GM19467 (cell line): Measurements from ENCODE around the gene TTC28.
"Not testable (repeated sequence)": the region's sequence is repeated elsewhere in the genome, so short reads cannot be mapped to it uniquely, and the experiment has no call there.

Source experiments
- ATAC-seq: cut with Tn5 transposase; IDR thresholded peaks from one replicate; pipeline ENCODE4 v1.9.1; 2021; ENCODE audit warnings: mild to moderate bottlenecking, moderate library complexity; ENCODE audit not compliant: unreplicated experiment

TTC28 gene

GRCh38 chr22:28208787-28209186 is 470.9 kb downstream of the TTC28 start:
- no peak for ATAC-seq

- no peak for ATAC-seq
Observed at GRCh38 chr22:28208036-28208435, 471.6 kb downstream of the TTC28 start.

DNA sequence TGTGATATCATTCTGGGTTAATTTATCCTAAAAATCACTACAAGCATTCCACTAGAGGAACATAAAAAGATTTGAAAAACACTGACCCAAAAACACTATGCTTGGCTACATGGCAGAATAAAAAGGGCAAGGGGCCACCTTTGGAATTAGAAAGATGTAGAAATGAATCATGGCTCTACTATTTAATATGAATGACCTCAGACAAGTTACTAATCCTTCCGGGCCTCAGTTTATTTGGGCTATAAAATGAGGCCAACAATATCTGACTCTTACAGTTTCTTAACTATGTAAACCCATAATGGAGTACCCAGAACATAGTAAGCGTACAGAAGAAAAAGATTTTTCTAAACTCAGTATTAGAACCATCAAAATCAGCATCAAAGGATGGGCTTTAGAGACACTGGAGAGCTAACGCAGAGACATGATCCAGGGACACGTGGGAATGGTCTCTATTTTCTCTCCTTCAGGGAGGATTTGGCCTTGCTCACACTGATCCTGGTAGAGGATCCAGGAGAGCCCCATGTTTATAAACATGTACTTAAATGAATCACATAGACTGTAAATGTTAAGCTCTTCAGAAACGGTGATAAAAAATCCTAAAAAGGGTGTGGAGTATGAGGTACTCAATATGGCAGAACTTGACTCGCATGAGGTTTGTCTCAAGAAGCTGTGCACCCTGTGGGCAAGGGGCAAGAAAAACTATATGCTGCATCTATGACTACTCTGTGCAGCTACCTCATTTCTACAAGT is 472.2 kb downstream of the TTC28 start:
- ATAC-seq: no peak

GRCh38 chr22:28205926-28206325 is 473.7 kb downstream of the TTC28 start:
- ATAC-seq: no peak

GRCh38 chr22:28204382-28204781 is 475.3 kb downstream of the TTC28 start:
- no peak for ATAC-seq

DNA sequence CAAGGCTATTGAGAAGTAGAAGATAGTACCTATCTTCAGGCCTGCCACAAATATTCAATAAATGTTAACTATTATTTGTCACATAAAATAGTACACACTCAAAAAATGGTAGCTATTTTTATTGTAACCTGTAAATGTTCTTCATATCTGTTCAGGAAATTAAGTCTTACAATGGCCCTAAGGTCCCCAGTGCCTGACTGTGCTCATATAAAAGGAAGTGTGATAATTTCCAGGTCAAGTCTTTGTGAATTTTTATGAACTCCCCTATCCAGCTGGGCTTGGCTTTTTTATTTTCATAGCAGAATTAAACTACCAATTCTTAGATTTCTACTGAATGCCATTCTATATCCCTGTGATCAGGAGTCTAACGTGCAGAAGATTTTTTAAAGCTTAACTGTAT is 476.4 kb downstream of the TTC28 start:
- ATAC-seq: no peak

DNA sequence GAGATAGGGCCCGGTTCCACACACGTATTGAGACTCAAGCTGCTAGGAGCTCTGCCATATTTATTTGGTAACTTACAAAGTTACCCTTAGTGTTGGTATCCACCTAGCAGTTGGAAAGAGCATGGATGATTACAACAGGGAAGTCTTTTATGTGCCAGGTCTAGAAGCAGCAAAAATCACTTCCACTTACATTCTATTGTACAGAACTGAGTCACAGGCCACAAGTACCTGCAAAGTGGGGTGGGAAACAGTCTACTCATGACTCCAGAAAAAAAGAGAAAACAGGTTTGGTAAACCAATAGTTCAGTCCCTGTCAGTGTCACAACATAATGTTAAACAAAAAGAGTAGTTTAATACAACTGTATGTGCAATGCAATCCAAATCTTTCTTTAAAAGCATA is 480.9 kb downstream of the TTC28 start:
- ATAC-seq: no peak

DNA sequence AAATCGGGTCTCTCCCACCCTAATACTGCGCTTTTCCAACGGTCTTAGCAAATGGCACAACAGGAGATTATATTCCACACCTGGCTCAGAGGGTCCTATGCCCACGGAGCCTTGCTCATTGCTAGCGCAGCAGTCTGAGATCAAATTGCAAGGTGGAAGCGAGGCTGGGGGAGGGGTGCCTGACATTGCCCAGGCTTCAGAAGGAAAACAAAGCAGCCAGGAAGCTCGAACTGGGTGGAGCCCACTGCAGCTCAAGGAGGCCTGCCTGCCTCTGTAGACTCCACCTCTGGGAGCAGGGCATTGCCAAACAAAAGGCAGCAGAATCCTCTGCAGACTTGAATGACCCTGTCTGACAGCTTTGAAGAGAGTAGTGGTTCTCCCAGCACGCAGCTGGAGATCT is 488.1 kb downstream of the TTC28 start:
- ATAC-seq: not testable (repeated sequence)

GRCh38 chr22:28188178-28188879 is 491.3 kb downstream of the TTC28 start:
- no peak for ATAC-seq

GRCh38 chr22:28187612-28188011 is 492.0 kb downstream of the TTC28 start:
- no peak for ATAC-seq

GRCh38 chr22:28186641-28187040 is 493.0 kb downstream of the TTC28 start:
- ATAC-seq: no peak

DNA sequence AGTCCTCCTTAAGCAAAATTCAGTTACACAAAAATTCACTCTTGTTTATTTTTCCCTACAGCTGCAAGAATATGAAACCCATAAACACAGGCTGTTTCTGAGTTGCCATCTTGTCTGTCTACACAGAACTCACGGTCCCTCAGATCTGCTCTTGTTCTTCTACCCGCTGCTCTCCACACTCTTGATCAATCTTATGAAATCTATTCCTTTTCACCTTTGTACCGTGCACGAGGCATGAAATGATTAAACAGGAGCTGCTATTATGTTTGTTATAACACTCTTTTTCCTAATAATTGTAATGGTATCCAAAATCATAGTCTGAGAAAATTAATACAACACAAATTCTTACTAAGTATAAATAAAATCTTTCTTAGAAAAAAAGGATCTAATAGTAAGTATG is 494.5 kb downstream of the TTC28 start:
- ATAC-seq: no peak

DNA sequence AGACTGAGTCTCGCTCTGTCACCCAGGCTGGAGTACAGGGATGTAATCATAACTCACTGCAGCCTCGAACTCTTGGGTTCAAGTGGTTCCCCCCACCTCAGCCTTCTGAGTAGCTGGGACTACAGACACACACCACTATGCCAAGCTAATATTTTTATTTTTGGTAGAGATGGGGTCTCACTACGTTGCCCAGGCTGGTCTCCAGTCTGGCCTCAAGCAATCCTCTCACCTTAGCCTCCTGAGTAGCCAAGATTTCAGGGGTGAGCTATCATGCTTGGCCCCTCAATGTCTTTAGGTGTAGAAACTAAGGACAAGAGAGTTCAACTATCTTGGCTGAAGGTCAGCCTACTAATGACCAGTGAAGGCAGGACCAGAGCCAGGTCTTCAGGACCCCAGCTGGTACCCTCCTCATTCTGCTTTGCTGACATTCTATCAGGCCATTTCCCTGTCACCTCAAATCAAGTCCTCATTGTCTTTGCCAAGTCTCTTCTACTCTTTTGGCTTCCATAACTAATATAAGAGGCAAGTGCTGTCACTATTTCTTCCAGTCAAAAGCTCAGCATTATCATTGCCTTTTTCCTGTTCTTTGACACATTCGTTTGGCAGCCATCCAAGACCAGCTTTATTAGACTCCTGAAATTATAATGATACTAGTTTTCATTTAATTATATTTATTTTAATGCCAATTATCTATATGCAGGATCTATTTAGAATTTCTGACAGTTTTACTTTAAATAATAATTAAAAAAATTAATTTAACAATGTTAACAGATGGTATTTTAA is 496.4 kb downstream of the TTC28 start:
- no peak for ATAC-seq

GRCh38 chr22:28180804-28181731 is 498.6 kb downstream of the TTC28 start:
- ATAC-seq: no peak

GRCh38 chr22:28179392-28179791 is 500.2 kb downstream of the TTC28 start:
- no peak for ATAC-seq

DNA sequence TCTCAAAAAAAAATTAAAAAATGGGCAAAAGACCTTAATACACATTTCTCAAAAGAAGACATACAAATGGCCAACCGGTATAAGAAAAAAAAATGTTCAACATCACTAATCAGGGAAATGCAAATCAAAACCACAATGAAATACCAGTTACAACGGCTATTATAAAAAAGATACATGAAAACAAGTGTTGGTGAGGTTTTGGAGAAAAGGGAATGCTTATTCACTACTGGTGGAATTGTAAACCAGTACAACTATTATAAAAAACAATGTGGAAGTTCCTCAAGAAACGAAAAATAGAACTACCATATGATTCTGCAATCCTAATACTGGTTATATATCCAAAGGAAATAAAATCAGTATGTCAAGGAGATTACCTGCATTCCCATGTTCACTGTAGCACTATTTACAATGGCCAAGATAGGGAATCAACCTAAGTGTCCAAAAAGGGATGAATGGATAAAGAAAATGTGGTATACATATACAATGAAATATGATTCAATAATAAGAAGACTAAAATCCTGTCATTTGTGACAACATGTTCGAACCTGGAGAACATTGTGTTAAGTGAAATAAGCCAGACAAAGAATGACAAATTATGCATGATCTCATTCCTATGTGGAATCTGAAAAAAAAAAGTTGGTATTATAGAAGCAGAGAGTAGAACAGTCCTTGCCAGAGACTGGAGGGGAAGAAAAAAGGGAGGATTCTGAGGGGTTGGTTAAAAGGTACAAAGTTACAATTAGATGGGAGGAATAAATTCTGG is 503.7 kb downstream of the TTC28 start:
- no peak for ATAC-seq

- ATAC-seq: no peak
Observed at GRCh38 chr22:28174509-28174908, 505.1 kb downstream of the TTC28 start.

GRCh38 chr22:28172892-28173670 is 506.6 kb downstream of the TTC28 start:
- no peak for ATAC-seq

GRCh38 chr22:28171712-28172111 is 507.9 kb downstream of the TTC28 start:
- ATAC-seq: no peak
